Islet precursor cell (in vitro differentiated cells): ENCODE data around the gene TMEM184C.

ENCODE experiments used
- DNase-seq: peaks from one replicate; pipeline ENCODE4 v3.0.0-alpha.2; 2018

The TMEM184C gene

DNA sequence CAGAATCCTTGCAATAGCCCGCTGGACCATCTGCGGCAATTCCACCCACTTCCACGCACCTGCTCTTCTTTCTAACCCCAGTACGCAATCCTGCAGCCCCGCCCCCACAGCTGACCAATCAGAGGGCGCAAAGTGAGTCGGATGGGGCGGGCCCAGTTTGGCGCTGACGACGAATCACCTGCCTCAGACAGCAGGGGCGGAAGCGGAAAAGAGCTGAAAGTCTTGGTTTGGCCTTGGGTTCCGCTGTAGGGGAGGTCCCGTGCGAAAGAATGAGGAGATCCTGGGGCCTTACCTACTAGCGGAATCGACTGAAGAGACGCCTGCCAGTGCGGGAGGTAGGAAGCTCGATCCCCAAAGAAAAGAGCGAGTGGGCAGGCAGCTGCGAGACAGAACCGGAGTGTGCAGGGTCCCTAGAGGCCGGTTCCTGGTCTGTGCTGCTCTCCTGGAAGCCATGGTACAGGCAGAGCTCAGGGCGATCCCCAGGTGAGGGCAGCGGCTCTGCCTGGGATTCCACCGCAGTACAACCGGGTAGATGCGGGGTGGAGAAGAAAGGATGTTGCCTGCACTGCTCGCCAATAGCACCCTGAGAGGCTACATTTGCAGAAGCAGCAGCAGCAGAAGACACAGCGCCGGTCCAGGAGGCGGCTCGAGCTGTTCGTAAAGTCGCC, at the start of gene TMEM184C:
Gene TMEM184C (plus strand): TSS at position 225 of the 668 bp plus-strand sequence. CDS start 560 bp downstream, outside the sequence.
- peak; percentile 99 for DNase-seq

DNA sequence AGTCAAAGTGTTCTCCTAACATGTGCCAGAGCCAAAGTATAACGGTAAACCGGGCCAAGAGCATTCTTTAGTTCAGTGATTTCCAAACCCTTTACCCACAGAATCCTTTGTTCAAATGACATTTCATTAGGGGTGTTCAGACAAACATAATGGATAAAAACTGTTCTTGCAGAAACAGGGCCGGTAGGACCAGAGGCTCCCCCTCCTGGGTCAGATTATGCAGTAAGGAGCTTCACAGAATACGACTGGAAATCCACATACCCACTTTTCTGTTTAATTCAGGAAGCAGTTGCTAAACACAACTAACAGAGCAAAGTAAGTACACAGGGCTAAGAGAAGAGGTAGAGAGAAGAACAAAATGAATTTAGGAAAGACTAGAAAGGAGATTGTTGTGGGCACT, 46.6 kb upstream of the TMEM184C start:
- DNase-seq: no peak

DNA sequence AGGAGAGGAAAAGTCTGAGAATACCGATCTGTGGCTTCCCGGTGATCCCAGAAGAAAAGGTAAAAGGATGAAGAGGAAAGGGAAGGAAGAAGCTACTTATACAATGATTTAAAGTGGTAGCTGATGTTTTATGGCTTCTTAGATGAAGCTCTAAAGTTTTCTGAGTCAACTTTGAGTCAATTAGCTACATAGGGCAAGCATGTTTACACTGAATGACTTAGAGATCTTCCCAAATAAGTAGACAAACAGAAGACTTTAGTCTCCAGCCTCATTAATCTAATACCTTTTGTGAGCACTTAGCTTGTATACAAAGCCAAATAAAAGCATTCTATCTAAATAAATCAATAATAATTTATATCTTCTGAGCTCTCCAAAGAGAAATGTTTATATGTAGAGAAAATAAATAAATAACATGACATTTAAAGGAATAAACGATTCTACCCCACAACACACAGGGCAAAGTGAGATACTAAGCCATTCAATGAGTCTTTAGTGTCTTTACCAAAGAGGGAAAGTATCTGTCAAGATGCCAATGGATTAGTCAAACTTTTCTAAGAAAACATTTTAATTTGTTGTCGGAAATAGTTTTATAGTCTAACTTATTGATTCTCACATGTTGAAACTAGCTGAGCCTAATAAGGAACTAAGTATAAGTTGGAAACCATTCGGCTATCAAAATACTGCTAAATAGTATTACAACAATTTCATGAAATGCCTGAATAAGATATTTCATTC, 46.0 kb upstream of the TMEM184C start:
- DNase-seq: no peak

DNA sequence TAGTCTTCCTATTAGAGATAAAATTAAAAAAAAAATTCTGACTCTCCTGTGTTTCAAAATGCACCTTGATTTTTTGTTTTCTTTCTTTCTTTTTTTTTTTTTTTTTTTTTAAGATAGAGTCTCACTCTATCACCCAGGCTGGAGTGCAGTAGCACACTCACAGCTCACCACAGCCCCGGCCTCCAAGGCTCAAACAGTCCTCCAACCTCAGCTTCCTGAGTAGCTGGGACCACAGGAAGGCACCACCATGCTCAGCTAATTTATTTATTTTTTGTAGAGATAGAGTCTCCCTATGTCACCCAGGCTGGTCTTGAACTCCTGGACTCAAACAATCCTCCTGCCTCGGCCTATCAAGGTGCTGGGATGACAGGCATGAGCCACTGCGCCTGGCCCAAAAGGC, 41.1 kb upstream of the TMEM184C start:
- no peak for DNase-seq

DNA sequence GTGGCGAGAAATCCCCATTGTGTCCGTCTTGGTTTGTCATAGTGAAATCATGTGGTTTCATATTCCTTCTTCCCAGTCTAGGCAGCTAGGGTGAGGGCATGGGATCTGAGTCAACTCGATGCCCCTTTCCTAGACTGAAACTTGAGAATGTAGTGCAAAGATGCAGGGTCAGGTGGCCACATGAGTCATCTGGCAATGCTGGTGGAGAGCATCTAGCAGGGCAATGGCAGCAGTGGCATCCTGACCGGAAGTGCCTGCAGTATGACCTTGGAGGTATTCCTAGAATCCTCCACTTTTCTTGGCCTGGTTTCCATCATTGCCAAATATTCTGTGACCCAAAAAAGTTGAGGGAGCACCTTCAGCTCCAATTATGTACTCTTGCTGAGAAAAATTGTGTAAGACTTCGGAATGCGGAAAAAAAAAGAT, 39.1 kb upstream of the TMEM184C start:
- peak; percentile 73 for DNase-seq

DNA sequence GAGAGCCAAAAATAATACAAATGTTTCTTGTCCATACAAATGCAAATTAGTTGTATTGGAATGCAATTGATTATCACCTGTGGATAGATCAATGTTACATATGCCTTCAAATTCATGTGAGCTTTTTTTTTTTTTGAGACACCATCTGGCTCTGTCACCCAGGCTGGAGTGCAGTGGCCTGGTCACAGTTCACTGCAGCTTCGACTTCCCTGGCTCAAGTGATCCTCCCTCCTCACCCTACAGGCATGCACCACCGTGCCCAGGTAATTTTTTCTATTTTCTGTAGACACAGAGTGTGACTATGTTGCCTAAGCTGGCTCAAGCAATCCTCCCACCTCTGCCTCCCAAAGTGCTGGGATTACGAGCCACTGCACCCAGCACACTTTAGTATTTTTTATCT, 38.6 kb upstream of the TMEM184C start:
- no peak for DNase-seq

DNA sequence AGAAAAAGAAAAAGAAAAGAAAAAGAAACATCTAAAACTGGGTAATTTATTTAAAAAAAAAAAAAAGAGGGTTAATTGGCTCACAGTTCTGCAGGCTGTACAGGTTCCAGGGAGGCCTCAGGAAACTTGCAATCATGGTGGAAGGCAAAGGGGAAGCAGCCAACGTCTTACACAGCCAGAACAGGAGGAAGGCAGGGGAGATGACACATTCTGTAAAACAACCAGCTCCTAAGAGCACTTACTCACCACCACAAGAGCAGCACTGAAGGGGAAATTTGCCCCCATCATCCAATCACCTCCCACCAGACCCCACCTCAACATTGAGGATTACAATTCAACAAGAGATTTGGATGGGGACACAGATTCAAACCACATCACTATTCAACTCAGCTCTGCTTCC, 36.8 kb upstream of the TMEM184C start:
- DNase-seq: no peak

DNA sequence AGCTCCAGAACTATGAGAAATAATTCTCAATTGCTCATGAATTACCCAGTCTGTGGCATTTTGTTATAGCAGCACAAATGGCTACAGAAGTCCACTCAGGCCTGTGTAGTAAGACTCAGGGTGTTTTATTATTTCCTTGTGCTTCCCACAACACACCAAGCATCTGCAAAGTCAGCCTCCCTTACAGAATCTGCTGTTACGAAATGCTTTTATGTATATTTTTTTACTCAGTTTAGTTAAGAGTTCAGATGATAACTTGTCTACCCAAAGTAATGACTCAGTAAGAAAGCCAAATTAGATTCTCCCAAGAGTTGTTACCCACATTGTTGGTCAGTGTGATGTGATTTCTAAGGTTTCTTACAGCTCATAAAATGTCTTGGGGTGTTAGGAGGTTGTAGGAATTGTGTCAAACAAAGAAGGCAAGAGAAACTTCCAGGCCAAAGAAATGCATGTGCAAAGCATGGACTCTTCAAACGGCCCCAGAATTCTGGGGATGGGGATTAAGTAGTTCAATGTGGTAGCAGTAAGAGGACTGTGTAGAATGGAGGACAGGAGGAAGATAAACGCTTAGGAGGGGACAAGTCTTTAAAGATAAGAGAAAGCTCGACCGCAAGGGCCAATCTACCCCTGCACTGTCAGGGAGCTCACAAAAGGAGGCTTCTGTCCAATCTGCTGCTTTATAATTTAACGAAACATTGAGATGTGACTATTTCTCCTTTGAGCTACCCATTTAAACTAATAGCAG, 35.4 kb upstream of the TMEM184C start:
- DNase-seq: no peak

DNA sequence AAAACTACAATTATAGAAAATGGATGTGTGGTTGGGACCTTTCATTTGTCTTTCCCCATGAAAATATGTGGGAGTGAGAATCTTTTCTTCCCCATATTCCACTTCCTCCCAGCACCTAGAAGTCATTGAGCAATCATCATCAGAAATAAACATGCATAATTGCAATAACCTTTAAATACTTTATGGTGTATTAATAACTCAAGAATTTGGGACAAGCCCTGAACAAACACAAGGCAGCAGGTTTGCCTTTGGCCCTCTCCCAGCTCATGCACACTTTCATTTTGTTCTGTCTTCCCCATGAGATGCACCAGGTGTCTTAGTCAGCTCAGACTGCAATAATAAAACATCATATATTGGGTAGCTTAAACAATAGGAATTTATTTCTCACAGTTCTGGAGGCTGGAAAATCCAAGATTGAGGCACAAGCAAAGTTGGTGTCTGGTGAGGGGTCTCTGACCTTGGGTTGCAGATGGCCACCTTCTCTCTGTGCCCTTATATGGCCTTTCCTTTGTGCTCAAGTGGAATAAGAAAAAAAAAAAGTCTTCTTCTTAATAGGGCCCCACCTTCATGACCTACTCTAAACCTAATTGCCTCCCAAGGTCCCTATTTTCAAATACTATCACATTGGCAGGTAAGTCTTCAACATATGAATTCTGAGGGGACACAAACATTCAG, 34.7 kb upstream of the TMEM184C start:
- no peak for DNase-seq

DNA sequence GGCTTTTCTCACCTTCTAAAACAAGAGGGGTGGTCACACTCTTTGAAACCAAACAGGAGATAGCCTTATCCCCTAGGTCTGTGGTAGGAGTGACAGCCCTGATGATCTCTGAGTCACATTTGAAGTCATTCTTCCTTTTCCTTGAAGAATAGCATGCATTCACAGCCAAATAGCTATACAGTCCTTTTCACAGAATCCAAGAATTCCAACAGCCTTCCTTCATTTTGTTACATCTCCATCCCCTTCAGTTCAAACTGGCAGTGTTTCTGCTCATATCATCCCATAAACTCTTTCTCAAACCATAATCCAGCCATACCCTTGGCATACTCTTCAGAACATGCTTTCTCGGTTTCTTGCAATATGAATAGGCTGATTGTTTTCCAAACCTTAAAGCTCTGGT, 33.3 kb upstream of the TMEM184C start:
- DNase-seq: no peak

DNA sequence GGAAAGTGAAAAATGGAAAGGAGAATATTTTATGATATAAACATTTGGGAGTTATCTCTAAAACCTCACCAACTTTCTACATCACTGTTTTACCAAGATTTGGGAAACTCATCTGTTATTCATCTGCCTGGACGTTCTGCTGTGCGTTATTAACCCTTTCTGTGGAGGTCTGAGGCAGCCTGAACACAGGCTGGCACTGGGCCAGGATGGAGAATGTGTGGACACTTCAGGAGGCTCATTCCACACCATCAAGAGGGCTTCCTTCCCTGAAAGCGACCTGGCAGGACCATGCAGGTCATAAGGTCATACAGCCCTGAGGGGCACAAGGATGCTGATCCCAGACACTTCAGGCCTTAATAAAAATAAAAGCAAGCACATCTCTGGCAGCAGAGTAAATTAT, 31.2 kb upstream of the TMEM184C start:
- DNase-seq: no peak

DNA sequence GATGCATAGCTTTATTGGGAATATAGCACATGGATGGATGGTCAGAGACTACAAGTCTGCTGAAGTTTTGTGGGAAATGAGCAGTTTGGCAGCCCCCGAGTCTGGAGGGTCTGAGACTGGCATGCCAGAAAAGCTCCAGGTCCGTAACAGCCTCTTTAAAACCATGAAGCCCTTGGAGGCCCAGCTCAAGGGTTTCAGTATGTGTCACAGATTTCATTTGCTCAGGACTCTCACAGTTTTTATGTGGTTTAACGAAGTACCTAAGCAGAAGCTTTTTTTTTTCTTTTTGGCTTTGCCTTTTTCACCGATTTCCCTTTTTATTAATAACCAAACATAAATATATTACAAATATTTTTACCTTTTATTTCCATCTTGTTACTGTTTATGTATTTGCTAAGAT, 30.6 kb upstream of the TMEM184C start:
- no peak for DNase-seq

DNA sequence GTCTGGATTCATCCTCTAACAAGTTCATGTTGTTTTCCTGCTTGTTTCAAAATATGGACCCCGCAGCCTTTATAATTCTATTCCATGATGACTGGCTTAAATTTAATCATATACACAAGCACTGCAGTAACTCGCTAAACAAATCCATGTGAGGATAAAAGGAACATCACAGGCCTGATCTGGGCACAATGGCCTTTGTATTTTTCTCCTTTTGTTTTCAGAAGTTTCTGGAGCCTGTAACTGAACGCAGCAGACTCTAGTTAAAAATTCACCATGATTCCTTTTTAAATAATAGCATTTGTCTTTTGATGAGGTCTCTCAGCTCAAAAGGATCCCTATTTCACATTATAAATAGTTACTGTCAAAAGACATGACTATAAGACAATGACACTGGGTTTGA, 30.2 kb upstream of the TMEM184C start:
- DNase-seq: no peak

DNA sequence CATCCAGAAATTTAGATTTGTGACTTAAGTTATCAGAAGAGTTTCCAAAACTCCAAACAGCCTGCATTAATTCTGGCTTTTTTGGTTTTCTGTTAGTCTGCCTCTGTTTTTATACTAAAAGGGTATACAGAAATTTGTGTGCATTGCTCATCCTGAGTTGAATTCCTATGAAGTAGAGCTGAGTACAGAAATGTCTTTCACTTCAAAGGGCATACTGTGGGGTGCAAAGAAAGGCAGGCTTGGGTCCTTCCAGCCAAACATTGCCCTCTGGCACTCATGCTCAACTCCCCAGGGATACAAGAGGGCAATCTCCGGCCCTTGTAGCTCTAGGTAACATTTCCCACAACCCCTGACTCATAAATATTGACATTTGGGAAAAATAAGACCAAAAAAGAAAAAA, 27.6 kb upstream of the TMEM184C start:
- DNase-seq: no peak

DNA sequence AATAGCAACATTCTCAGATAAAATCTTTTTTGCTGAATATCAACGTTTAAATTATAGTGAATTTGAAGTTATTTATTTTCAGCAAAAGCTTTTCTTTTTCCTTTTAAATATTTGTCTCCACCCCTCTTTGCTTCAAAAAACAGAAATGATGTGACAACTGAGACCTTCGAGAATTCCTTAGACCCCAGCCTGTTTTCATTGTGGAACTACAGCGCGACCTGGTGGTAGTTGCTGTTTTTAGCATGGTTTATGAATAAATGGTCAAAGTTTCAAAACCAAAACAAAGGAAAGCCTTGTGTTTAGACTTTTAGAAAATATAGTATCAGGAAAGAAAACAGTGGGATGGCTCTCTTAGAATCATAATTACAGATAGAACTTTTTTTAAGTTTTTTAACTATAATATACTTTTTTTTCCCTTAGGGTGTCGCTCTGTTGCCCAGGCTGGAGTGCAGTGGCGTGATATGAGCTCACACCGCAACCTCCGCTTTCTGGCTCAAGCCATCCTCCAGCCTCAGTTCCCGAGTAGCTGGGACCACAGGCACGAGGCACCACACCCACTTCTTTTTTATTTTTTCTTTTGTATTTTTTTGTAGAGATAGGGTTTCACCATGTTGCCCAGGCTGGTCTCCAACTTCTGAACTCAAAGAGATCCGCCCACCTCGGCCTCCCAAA, 26.8 kb upstream of the TMEM184C start:
- peak; percentile 74 for DNase-seq

DNA sequence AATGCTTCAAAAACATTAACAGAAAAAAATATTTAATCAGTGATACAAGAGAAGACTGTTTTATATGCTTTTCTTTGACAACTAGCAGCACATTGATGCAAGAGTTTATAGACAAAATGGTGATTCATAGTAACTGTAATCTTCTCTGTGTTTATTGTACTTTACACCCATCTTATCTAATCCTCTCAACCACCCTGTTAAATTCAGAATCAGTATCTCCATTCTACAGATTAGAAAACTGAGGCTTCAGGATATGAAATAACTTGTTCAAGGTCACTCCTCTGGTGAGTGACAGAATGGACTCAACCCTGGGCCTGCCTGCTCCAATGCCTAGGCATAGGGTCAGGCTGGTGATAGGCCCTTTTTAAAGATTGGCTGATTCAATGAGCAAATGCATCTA, 26.1 kb upstream of the TMEM184C start:
- no peak for DNase-seq

DNA sequence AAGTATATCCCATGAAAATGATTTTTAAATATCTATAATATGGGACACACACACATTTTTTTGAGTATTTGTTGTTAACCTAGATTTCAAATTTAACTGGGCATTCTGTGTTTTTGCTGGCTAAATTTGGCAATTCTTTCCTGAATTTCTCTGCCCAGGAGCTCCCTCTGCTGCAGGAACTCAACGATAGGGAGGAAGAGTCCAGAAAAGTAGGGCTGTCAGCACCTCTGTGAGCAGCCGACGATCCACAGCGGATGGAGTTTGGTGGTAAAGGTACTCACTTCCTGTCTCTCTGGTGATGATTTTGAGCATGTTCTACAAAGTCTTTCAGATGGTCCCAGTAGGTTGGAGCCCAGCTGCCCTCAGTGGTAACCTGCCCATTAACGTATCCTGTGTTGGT, 23.1 kb upstream of the TMEM184C start:
- DNase-seq: no peak

DNA sequence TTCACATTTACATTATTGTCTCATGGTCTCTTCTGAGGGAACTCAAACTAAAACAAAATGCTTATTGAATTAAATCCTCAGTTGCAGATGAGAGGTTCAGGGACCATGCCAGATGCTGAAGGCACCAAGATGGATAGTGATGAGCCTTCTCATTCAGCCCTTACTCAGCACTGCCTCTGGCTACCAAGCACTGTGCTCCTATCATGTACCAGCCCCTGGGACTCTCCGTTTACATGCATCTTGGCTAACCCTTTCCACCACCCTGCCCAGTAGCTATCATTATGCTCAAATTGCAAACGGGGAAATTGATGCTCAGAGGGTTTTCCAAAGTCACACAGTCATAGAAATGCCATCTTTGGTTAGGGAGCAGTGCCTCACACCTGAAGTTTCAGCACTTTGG, 22.6 kb upstream of the TMEM184C start:
- DNase-seq: no peak

DNA sequence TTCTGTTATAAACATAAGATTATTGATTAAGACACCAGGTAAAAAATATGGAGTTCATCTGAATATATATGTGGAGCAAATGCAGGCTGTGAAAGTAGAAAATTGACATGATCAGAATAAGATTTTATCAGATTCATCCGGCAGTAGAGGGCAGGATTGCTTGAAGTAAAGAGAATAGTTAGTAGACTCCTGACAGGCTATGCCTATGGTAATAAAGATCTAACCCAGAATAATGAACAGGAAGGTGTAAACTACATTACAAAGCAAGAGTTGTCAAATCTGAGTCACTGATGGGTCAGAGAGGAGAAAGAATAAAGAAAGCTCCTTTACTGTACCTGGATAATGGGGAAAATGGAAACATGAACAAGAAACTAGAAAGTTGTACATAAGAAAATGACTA, 20.8 kb upstream of the TMEM184C start:
- no peak for DNase-seq

DNA sequence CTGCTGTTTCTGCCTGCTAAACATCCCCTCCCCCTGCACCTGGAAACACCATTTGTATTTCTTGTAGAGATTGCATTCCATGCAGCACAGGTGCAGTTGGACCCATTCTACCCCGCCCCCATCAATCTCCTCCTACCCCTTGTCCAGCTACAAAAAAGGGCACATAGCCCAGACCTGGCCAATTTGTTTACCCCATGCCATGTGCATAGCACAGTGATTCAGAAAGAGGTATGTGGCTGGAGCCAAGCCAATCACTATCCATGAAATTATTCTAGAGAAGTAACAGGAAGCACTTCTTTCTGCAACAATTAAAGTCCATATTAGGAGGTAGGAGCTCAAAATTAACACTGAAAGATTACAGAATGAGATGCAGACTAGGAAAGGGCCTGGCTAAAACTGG, 20.2 kb upstream of the TMEM184C start:
- no peak for DNase-seq

DNA sequence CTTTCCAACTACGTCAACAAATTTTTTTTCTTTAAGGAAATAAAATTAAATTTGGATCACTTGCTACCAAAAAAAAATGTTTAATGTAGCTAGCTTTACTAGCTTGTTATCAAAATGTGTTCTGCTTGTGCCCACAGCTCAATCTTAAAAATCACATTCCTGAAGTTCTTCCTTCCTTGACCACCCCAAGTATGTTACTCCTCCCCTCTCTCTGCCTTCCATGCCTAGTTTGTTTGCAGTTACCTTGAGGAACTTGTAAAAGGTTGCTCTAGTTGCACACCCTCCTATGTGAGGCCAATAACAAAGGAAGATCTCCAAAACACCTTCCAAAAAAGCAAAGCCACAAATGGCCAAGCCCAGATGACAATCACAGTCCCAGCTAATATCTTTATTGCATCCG, 19.6 kb upstream of the TMEM184C start:
- no peak for DNase-seq

DNA sequence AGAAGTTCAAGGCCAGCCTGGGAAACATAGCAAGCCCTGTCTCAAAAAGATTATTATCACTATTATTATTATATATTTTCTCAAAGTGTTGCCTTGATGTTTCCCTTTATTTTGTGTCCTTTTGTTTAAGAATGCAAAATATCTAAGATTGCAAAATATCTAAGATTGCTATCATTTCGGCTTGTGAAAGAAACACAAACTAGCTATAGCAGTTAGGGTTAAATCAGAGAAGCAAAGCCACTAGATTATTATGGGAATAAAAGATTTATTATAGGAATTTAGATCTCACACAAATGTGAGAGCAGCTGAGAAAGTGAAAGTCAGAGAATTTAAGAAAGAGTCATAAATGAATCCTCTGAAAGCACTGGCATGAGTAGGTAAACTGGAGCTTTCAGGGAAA, 18.0 kb upstream of the TMEM184C start:
- DNase-seq: no peak

DNA sequence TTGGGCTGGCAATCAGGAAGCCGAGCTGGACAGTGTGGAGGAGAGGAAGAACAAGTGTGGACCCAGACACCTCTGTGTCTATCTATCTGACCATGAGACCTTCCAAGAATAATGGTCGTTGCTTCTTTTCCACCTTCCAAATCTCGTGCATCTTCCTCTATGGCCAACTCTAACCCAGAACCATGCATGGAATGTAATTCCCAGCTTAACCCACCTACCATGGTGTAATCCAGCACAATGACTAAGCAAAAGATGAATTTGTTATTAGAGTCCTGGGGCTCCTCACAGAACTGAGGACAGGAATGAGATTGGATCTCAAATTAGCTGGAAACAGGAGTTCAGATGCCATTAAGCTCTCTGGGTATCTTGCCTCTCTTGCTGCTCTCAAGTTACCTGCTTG, 17.4 kb upstream of the TMEM184C start:
- DNase-seq: no peak
